Colon (tissue), 2 donors: ENCODE measurements around the gene PIWIL4.

Experiments used
- FAIRE-seq: peaks from 2 replicates; lab custom pipeline; 2012; peaks lifted over from hg19 to GRCh38; lab: Jason Lieb, UNC
- donor health status: control.
- donor health status: control.

PIWIL4 gene

DNA sequence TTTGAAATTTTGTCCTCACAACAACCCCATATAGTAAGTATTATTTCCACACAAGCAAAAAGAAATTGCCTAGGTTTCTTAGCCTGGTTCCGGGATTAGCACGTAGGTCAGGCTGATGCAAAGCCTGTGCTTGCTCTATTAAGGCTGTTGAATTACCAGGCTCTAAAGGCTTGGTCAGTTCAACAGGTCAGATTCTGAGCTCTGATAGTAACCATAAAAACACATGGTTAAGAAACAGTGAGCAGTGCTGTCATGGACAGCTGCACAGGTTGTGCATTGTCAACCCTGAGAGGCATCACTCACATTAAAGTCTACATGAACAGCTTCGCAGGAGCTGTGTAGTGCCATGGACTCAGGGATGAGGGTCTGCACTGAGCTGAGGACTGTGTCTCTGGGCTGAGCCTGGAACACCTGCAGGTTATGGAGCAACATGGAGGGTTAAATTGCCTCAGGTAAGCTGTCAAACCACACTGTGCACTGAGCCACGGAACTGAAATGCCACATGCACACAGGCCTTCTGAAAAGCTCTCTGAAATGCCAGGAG is 98.0 kb downstream of the PIWIL4 start:
- no peak for FAIRE-seq

DNA sequence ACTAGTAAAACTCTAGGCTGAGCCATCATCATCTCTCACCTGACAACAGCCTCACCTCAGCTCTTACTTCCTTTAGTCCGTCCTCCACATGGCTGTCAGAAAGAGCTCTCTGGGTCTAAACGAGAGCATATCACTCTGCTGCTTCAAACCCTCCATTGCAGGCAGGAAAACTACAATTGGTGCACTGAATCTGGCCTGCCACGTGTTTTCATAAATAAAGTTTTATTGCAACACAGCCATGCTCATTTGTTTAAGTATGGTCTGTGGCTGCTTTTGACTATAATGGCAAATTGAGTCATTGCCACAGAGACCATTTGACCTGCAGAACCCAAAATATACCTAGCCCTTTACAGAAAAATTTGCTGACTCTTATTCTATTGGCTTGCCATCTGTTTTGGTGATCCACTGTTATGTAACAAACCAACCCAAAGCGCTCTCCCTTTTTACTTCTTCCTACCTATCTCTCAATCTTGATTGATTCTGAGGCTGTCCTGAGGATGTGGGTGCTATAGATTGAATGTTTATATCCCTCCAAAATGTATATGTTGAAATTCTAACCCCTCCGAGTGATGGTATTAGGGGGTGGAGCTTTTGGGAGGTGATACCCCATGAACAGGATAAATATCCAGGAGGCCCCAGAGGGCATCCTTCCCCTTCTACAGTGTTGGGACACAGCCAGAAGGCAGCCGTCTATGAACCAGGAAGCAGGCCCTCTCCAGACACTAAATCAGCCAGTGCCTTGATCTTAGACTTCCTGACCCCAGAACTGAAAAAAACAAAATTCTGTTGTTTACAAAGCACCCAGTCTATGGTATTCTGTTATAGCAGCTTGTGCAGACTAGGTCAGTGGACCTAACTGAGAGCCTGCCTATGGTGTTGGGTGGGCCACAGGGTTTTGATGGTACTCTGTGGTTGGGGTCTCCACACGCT is 99.9 kb downstream of the PIWIL4 start:
- no peak for FAIRE-seq

DNA sequence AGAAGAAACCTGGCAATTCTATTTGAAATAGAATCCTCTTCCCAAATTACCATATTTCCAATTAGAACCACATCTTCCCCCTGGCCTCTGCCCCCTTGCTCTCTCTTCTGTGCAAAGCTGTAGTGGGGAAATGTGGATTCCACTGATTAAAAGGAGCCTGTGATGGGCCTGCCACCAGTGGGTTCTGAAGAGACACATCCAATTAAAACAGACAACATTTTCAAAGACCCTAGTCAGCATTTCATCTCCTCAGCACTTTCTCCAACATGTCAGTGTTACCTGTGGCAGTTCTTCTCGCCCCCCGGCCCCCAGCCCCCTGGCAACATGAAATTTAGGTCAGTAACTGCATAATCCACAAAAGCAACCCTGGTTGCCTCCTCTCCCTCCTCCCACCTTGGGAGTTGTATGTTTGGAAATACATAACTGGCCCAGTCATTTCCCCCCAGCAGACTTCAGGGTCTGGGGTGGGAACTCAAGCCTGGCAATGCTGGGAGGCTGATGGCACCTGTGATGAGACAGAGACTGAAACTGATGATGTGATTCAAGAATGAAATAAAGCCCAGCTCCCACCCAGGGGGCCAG is 101.1 kb downstream of the PIWIL4 start:
- no peak for FAIRE-seq

GRCh38 chr11:94669023-94669422 is 101.9 kb downstream of the PIWIL4 start:
- FAIRE-seq = no peak
